ENCODE measurements around the gene GDI1.

DNA sequence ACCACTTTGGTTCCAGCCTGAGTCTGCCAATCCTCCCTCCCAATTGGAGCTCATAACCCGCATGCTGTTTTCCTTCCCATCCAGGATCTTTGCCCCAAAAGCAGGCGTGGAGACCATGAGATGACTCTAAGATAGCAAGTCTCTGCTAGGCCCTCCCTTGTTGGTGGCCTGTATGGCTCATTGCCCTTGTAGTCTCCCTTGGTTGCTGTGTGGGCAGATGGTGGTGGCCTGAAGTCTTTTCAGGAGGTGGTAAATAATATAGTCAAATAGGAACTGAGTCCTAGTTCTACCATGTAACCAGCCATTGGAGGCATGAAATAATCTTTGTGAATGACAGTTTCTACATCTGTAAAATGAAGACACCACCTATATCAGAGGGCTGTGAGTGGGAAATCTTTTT is 7.2 kb upstream of the GDI1 start:
- TF ChIP-seq, protein P1, sequence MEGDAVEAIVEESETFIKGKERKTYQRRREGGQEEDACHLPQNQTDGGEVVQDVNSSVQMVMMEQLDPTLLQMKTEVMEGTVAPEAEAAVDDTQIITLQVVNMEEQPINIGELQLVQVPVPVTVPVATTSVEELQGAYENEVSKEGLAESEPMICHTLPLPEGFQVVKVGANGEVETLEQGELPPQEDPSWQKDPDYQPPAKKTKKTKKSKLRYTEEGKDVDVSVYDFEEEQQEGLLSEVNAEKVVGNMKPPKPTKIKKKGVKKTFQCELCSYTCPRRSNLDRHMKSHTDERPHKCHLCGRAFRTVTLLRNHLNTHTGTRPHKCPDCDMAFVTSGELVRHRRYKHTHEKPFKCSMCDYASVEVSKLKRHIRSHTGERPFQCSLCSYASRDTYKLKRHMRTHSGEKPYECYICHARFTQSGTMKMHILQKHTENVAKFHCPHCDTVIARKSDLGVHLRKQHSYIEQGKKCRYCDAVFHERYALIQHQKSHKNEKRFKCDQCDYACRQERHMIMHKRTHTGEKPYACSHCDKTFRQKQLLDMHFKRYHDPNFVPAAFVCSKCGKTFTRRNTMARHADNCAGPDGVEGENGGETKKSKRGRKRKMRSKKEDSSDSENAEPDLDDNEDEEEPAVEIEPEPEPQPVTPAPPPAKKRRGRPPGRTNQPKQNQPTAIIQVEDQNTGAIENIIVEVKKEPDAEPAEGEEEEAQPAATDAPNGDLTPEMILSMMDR (conservative IDR thresholded peaks at IDR 0.05; ENCODE audit: low read depth, low read length) = no peak
- no peak for TF ChIP-seq EZH2 (IDR thresholded peaks at IDR 0.05; ENCODE audit: low read length, unreplicated experiment)
- no peak for TF ChIP-seq EZH2phosphoT487 (IDR thresholded peaks at IDR 0.05; ENCODE audit: borderline replicate concordance, low read length)

Data from PC-3 (cell line).